ENCODE measurements around the gene CENPK.

Gene CENPK

GRCh38 chr5:65588694-65589093, 25.7 kb upstream of the CENPK start:
- Histone ChIP-seq H3K4me2 (ENCODE audit: insufficient read depth, low read length, poor library complexity, severe bottlenecking) (no peak overlapping the region), H3K9ac (ENCODE audit: low read depth, low read length, poor library complexity) (no peak overlapping the region), H3K14ac (ENCODE audit: low read length) (no peak overlapping the region), H2BK15ac (ENCODE audit: low read length) (no peak overlapping the region), H3K27me3 (ENCODE audit: control insufficient read depth in 3 of 3, insufficient read depth in 3 of 3, low read depth in 1 of 3, low read length in 3 of 3) (no peaks in the 10 kb centered on the region), H2BK5ac (ENCODE audit: low read length) (no peak overlapping the region), H3K9me3 (replicated peaks in 1 of 2; ENCODE audit: control insufficient read depth in 2 of 2, insufficient read depth in 1 of 2, low read depth in 1 of 2, low read length in 2 of 2) (no peaks in the 10 kb centered on the region), H3K27ac (replicated peaks; ENCODE audit: low read length) (no peak overlapping the region), H4K91ac (ENCODE audit: low read depth, low read length, poor library complexity) (no peak overlapping the region), H4K8ac (ENCODE audit: low read depth, low read length) (no peak overlapping the region), H2AK5ac (ENCODE audit: low read depth, low read length) (no peak overlapping the region), H3K79me1 (ENCODE audit: low read depth, low read length) (no peaks in the 10 kb centered on the region), H3K23ac (ENCODE audit: low read depth, low read length, poor library complexity) (no peak overlapping the region), H3K4ac (ENCODE audit: low read length) (no peak overlapping the region), H2BK120ac (ENCODE audit: low read depth, low read length) (no peak overlapping the region), H3K4me1 (ENCODE audit: control insufficient read depth in 2 of 2, insufficient read depth in 1 of 2, low read depth in 1 of 2, low read length in 2 of 2) (no peaks in the 10 kb centered on the region), H2AFZ (ENCODE audit: low read length) (no peak overlapping the region), H3K18ac (ENCODE audit: low read length) (no peak overlapping the region), H3K4me3 (ENCODE audit: low read length in 2 of 2) (no peak overlapping the region), H3K36me3 (replicated peaks in 1 of 2; ENCODE audit: control insufficient read depth in 2 of 2, insufficient read depth in 2 of 2, low read length in 2 of 2) (peaks cover 6 to 90% of the 10 kb centered on the region in 2 donors), H2BK12ac (ENCODE audit: low read length) (no peak overlapping the region)
- DNase-seq (ENCODE audit: low spot score), result no peak
- no CpG with 5 or more reads among the region's 2 CpGs for WGBS, 2 donors (ENCODE audit: extremely low coverage in 2 of 2, insufficient read length in 2 of 2, insufficient replicate concordance in 1 of 2)

- Histone ChIP-seq H2AFZ (ENCODE audit: low read length) (no peak overlapping the region), H3K27me3 (ENCODE audit: control insufficient read depth in 3 of 3, insufficient read depth in 3 of 3, low read depth in 1 of 3, low read length in 3 of 3) (no peaks in the 10 kb centered on the region), H3K79me1 (ENCODE audit: low read depth, low read length) (no peaks in the 10 kb centered on the region), H4K8ac (ENCODE audit: low read depth, low read length) (no peak overlapping the region), H2BK5ac (ENCODE audit: low read length) (no peak overlapping the region), H2AK5ac (ENCODE audit: low read depth, low read length) (no peak overlapping the region), H4K91ac (ENCODE audit: low read depth, low read length, poor library complexity) (no peak overlapping the region), H3K23ac (ENCODE audit: low read depth, low read length, poor library complexity) (no peak overlapping the region), H3K27ac (replicated peaks; ENCODE audit: low read length) (no peak overlapping the region), H3K14ac (ENCODE audit: low read length) (no peak overlapping the region), H2BK15ac (ENCODE audit: low read length) (no peak overlapping the region), H3K4me1 (ENCODE audit: control insufficient read depth in 2 of 2, insufficient read depth in 1 of 2, low read depth in 1 of 2, low read length in 2 of 2) (no peaks in the 10 kb centered on the region), H3K4ac (ENCODE audit: low read length) (no peak overlapping the region), H3K4me3 (ENCODE audit: low read length in 2 of 2) (no peak overlapping the region), H3K18ac (ENCODE audit: low read length) (no peak overlapping the region), H3K9ac (ENCODE audit: low read depth, low read length, poor library complexity) (no peak overlapping the region), H3K4me2 (ENCODE audit: insufficient read depth, low read length, poor library complexity, severe bottlenecking) (no peak overlapping the region), H3K9me3 (replicated peaks in 1 of 2; ENCODE audit: control insufficient read depth in 2 of 2, insufficient read depth in 1 of 2, low read depth in 1 of 2, low read length in 2 of 2) (no peaks in the 10 kb centered on the region), H2BK12ac (ENCODE audit: low read length) (no peak overlapping the region), H3K36me3 (replicated peaks in 1 of 2; ENCODE audit: control insufficient read depth in 2 of 2, insufficient read depth in 2 of 2, low read length in 2 of 2) (peaks cover 9 to 86% of the 10 kb centered on the region in 2 donors), H2BK120ac (ENCODE audit: low read depth, low read length) (no peak overlapping the region)
- no peak for DNase-seq (ENCODE audit: low spot score)
Observed at GRCh38 chr5:65577141-65577540, 14.2 kb upstream of the CENPK start.

- Histone ChIP-seq H3K27me3 (ENCODE audit: control insufficient read depth in 3 of 3, insufficient read depth in 3 of 3, low read depth in 1 of 3, low read length in 3 of 3) (peaks cover 0 to 2% (median 0%) of the 10 kb centered on the region in 3 experiments), H3K27ac (replicated peaks; ENCODE audit: low read length) (no peak overlapping the region), H3K36me3 (replicated peaks in 1 of 2; ENCODE audit: control insufficient read depth in 2 of 2, insufficient read depth in 2 of 2, low read length in 2 of 2) (peaks cover 0 to 88% of the 10 kb centered on the region in 2 donors), H2BK5ac (ENCODE audit: low read length) (no peak overlapping the region), H4K91ac (ENCODE audit: low read depth, low read length, poor library complexity) (no peak overlapping the region), H2AK5ac (ENCODE audit: low read depth, low read length) (no peak overlapping the region), H3K9ac (ENCODE audit: low read depth, low read length, poor library complexity) (no peak overlapping the region), H2BK15ac (ENCODE audit: low read length) (no peak overlapping the region), H3K4ac (ENCODE audit: low read length) (no peak overlapping the region), H3K23ac (ENCODE audit: low read depth, low read length, poor library complexity) (no peak overlapping the region), H3K4me3 (ENCODE audit: low read length in 2 of 2) (no peak overlapping the region), H3K79me1 (ENCODE audit: low read depth, low read length) (no peaks in the 10 kb centered on the region), H2BK12ac (ENCODE audit: low read length) (no peak overlapping the region), H2BK120ac (ENCODE audit: low read depth, low read length) (no peak overlapping the region), H3K18ac (ENCODE audit: low read length) (no peak overlapping the region), H4K8ac (ENCODE audit: low read depth, low read length) (no peak overlapping the region), H3K9me3 (replicated peaks in 1 of 2; ENCODE audit: control insufficient read depth in 2 of 2, insufficient read depth in 1 of 2, low read depth in 1 of 2, low read length in 2 of 2) (no peaks in the 10 kb centered on the region), H2AFZ (ENCODE audit: low read length) (no peak overlapping the region), H3K4me2 (ENCODE audit: insufficient read depth, low read length, poor library complexity, severe bottlenecking) (no peak overlapping the region), H3K4me1 (ENCODE audit: control insufficient read depth in 2 of 2, insufficient read depth in 1 of 2, low read depth in 1 of 2, low read length in 2 of 2) (no peaks in the 10 kb centered on the region), H3K14ac (ENCODE audit: low read length) (no peak overlapping the region)
- DNase-seq (ENCODE audit: low spot score), result no peak
- WGBS, 2 donors (ENCODE audit: extremely low coverage in 2 of 2, insufficient read length in 2 of 2, insufficient replicate concordance in 1 of 2), result no CpG with 5 or more reads among the region's 2 CpGs
Observed at GRCh38 chr5:65570598-65571226, 7.7 kb upstream of the CENPK start.

DNA sequence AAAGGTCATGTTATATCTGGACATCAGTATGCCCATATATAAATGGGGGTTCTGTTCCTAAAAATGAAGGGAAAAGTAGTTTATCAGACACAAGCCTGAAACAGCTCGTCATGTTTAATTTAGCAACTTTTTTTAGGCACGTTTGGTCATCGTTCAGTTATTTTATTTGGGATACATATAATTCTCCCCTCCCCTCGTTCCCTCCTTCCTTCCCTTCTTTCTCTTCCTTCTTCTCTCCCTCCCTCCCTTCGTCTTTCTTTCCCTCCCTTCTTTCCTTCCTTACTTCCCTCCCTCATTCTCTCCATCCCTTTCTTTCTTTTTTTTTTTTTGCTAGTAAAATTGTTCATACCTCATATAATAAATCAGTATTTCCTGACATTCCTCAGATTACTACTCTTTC, 3.5 kb upstream of the CENPK start:
- 100% methylated on average over 1 of the region's 5 CpGs for WGBS, 2 donors (ENCODE audit: extremely low coverage in 2 of 2, insufficient read length in 2 of 2, insufficient replicate concordance in 1 of 2)
- H3K23ac ChIP-seq (ENCODE audit: low read depth, low read length, poor library complexity), result no peak overlapping the region
- no peak overlapping the region for H3K18ac ChIP-seq (ENCODE audit: low read length)

More for the DNA sequence above, 3.5 kb upstream of the CENPK start:
- no peak overlapping the region for H2BK15ac ChIP-seq (ENCODE audit: low read length)
- no peak for DNase-seq (ENCODE audit: low spot score)
- H3K4me1 ChIP-seq (ENCODE audit: control insufficient read depth in 2 of 2, insufficient read depth in 1 of 2, low read depth in 1 of 2, low read length in 2 of 2), result peaks cover 0 to 7% of the 10 kb centered on the region in 2 donors
- no peak overlapping the region for H2BK120ac ChIP-seq (ENCODE audit: low read depth, low read length)
- H2BK12ac ChIP-seq (ENCODE audit: low read length), result no peak overlapping the region
- H2BK5ac ChIP-seq (ENCODE audit: low read length), result no peak overlapping the region
- H3K36me3 ChIP-seq (replicated peaks in 1 of 2; ENCODE audit: control insufficient read depth in 2 of 2, insufficient read depth in 2 of 2, low read length in 2 of 2), result peaks cover 0 to 65% of the 10 kb centered on the region in 2 donors
- H3K79me1 ChIP-seq (ENCODE audit: low read depth, low read length), result peaks cover 2% of the 10 kb centered on the region
- H4K91ac ChIP-seq (ENCODE audit: low read depth, low read length, poor library complexity), result no peak overlapping the region
- H4K8ac ChIP-seq (ENCODE audit: low read depth, low read length), result no peak overlapping the region
- H3K27ac ChIP-seq (replicated peaks; ENCODE audit: low read length), result no peak overlapping the region
- no peaks in the 10 kb centered on the region for H3K27me3 ChIP-seq (ENCODE audit: control insufficient read depth in 3 of 3, insufficient read depth in 3 of 3, low read depth in 1 of 3, low read length in 3 of 3)
- H3K4me3 ChIP-seq (ENCODE audit: low read length in 2 of 2), result no peak overlapping the region
- no peak overlapping the region for H3K14ac ChIP-seq (ENCODE audit: low read length)
- H2AFZ ChIP-seq (ENCODE audit: low read length), result no peak overlapping the region
- H2AK5ac ChIP-seq (ENCODE audit: low read depth, low read length), result no peak overlapping the region
- no peak overlapping the region for H3K9ac ChIP-seq (ENCODE audit: low read depth, low read length, poor library complexity)
- H3K4me2 ChIP-seq (ENCODE audit: insufficient read depth, low read length, poor library complexity, severe bottlenecking), result no peak overlapping the region
- no peaks in the 10 kb centered on the region for H3K9me3 ChIP-seq (replicated peaks in 1 of 2; ENCODE audit: control insufficient read depth in 2 of 2, insufficient read depth in 1 of 2, low read depth in 1 of 2, low read length in 2 of 2)
- no peak overlapping the region for H3K4ac ChIP-seq (ENCODE audit: low read length)
